Body of pancreas (tissue), 4 donors: ENCODE measurements around the gene GSS. TPM values are rescaled to one million over a fixed set of nuclear protein-coding genes. Genes with fewer than 3 reads are reported as not detected.

Source experiments
- ATAC-seq: fragments of 150-250 bp; one replicate; pipeline ENCODE4 v1.9.1; 2016
- DNase-seq, 4 donors: peaks; one replicate each; pipeline ENCODE4 v3.0.0-alpha.2; 2019
- H3K27ac ChIP-seq, 4 donors: fragments of 200-600 bp; sonication (generic); 1 replicate in 3 of 4; 2 replicates in 1 of 4; pipeline versions ENCODE4 v1.5.1 to v1.6.1; 2016 to 2019; ENCODE audit warnings: mild to moderate bottlenecking in 1 of 4, mixed read lengths in 1 of 4, moderate library complexity in 1 of 4
- H3K27me3 ChIP-seq, 2 donors: fragments of 200-600 bp; sonication (generic); one replicate each; pipeline ENCODE4 v1.6.0; 2016; ENCODE audit warnings: mild to moderate bottlenecking in 1 of 2
- H3K36me3 ChIP-seq, 2 donors: fragments of 200-600 bp; sonication (generic); replicated peaks in 1 of 2; 2 replicates each; pipeline ENCODE4 v1.5.1; 2016; ENCODE audit warnings: low read depth in 2 of 2; ENCODE audit not compliant: insufficient read depth in 1 of 2
- H3K4me1 ChIP-seq: fragments of 200-600 bp; sonication (generic); one replicate; pipeline ENCODE4 v1.6.0; 2016
- H3K4me3 ChIP-seq, 2 donors: fragments of 200-600 bp; sonication (generic); 1 replicate in 1 of 2; 2 replicates in 1 of 2; pipeline ENCODE4 v1.5.1; 2016 to 2019
- H3K9me3 ChIP-seq, 3 donors: fragments of 200-600 bp; sonication (generic); 1 replicate in 2 of 3; 2 replicates in 1 of 3; pipeline ENCODE4 v1.5.1; 2016
- POLR2A ChIP-seq, 3 donors: fragments of 450-650 bp; IDR thresholded peaks; one replicate each; pipeline ENCODE4 v1.6.1; 2016; ENCODE audit warnings: antibody characterized with exemption in 3 of 3, mild to moderate bottlenecking in 2 of 3
- WGBS, 2 donors: methylation state at CpG; one replicate each; pipeline ENCODE4 v1.1.5; 2017; 5-methylcytosine and 5-hydroxymethylcytosine counted together
- intact Hi-C: fragments of 100-400 bp; cut with DNase I; formaldehyde crosslinking; loops from one replicate; pipeline ENCODE4 v1.15.1; 2023
- total RNA-seq, 2 donors: library from RNA; depleted of rRNA; stranded (reverse); fragments of >200 nt; gene quantifications; one replicate each; pipeline ENCODE4 v1.1.0, GENCODE V29; 2016
- TF ChIP-seq, protein P1 (sequence below), 7 experiments: fragments of 450-650 bp in 4 of 7; fragments of 200-600 bp in 3 of 7; sonication (generic) in 3 of 7; IDR thresholded peaks; one replicate each; pipeline ENCODE4 v1.5.1; 2016 to 2019; ENCODE audit warnings: antibody characterized with exemption in 7 of 7

GSS gene
- total RNA-seq, 2 donors from 2014 or later, result 24.6 to 33.0 TPM

DNA sequence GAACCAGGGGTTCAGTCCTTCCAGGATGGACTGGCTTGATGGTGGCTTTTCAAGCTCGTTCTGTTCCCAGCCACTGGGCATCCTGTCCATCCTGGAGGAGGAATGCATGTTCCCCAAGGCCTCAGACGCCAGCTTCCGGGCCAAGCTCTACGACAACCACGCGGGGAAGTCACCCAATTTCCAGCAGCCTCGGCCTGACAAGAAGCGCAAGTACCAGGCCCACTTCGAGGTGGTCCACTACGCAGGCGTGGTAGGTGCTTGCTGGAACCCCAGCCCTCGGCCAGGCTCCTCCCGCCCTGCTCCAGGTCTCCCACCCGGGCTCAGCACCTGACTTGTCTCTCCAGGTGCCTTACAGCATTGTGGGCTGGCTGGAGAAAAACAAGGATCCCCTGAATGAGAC lies 34.1 kb upstream of the GSS start:
- Histone ChIP-seq H3K27me3 (peaks cover 0 to 13% of the 10 kb centered on the region in 2 donors), H3K36me3 (peaks cover 0 to 2% of the 10 kb centered on the region in 2 donors), H3K9me3 (no peaks in the 10 kb centered on the region), H3K4me1 (no peaks in the 10 kb centered on the region), H3K4me3 (no peak overlapping the region), H3K27ac (no peak overlapping the region)
- whole genome bisulfite sequencing, 2 donors, result 90 to 95% methylated on average over 10 to 14 of the region's 14 CpGs
- DNase-seq (peak in 1 of 4 donors; percentile 10), ATAC-seq (no peak)
- intact Hi-C loops, result no loop called here
- TF ChIP-seq, protein P1, sequence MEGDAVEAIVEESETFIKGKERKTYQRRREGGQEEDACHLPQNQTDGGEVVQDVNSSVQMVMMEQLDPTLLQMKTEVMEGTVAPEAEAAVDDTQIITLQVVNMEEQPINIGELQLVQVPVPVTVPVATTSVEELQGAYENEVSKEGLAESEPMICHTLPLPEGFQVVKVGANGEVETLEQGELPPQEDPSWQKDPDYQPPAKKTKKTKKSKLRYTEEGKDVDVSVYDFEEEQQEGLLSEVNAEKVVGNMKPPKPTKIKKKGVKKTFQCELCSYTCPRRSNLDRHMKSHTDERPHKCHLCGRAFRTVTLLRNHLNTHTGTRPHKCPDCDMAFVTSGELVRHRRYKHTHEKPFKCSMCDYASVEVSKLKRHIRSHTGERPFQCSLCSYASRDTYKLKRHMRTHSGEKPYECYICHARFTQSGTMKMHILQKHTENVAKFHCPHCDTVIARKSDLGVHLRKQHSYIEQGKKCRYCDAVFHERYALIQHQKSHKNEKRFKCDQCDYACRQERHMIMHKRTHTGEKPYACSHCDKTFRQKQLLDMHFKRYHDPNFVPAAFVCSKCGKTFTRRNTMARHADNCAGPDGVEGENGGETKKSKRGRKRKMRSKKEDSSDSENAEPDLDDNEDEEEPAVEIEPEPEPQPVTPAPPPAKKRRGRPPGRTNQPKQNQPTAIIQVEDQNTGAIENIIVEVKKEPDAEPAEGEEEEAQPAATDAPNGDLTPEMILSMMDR (IDR thresholded peaks at IDR 0.05), result no peak
- TF ChIP-seq POLR2A (IDR thresholded peaks at IDR 0.05), result no peak

DNA sequence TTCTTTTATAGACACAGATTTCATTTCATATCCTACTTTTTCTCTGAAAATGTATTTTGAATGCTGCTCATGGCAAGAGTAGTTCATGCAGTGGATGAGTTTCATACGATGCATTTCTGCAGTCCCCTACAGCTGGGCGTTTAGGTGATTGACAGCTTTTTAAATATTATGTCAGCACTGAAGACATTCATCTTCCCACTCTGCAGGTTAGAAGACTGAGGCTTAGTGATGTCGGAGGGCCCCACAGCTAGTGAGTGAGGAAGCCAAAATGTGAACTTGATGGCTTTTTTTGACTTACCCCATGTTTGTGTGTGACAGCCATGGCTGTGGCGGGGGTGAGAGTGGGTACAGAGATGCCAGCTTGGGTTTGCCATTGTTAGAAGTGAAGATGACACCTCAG lies 33.5 kb upstream of the GSS start:
- H3K4me3 ChIP-seq, result no peak overlapping the region
- intact Hi-C loops, result no loop called here
- no peak overlapping the region for H3K27ac ChIP-seq
- no peak for DNase-seq
- H3K4me1 ChIP-seq, result no peaks in the 10 kb centered on the region
- TF ChIP-seq, protein P1 (IDR thresholded peaks at IDR 0.05), result no peak
- no peak for TF ChIP-seq POLR2A (IDR thresholded peaks at IDR 0.05)
- no peaks in the 10 kb centered on the region for H3K9me3 ChIP-seq
- H3K27me3 ChIP-seq, result peaks cover 0 to 16% of the 10 kb centered on the region in 2 donors
- ATAC-seq, result no peak
- H3K36me3 ChIP-seq, result peaks cover 0 to 2% of the 10 kb centered on the region in 2 donors
- WGBS, 2 donors, result 84 to 85% methylated on average over 4 of the region's 4 CpGs

DNA sequence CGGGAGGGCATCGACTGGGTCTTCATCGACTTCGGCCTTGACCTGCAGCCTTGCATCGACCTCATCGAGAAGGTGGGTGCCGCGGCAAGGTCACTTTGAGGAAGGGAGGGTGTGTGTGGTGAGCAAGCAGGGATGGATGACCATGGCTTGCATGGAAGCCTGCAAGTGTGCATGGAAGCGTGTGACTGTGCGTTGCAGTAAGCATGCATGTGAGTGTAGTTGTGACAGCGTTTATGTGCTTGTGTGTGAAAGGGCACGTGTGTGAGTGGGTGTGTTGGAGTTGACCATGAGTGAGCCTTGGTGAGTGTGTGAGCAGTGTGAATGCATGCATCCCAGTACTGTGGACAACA lies 32.6 kb upstream of the GSS start:
- H3K27me3 ChIP-seq, result peaks cover 0 to 16% of the 10 kb centered on the region in 2 donors
- H3K4me1 ChIP-seq, result no peaks in the 10 kb centered on the region
- no peaks in the 10 kb centered on the region for H3K36me3 ChIP-seq
- intact Hi-C loops, result no loop called here
- H3K4me3 ChIP-seq, result no peak overlapping the region
- TF ChIP-seq, protein P1 (IDR thresholded peaks at IDR 0.05), result no peak
- no peak for TF ChIP-seq POLR2A (IDR thresholded peaks at IDR 0.05)
- no peak for ATAC-seq
- H3K9me3 ChIP-seq, result no peaks in the 10 kb centered on the region
- 59 to 64% methylated on average over 12 of the region's 12 CpGs for WGBS, 2 donors
- DNase-seq, result no peak
- no peak overlapping the region for H3K27ac ChIP-seq

DNA sequence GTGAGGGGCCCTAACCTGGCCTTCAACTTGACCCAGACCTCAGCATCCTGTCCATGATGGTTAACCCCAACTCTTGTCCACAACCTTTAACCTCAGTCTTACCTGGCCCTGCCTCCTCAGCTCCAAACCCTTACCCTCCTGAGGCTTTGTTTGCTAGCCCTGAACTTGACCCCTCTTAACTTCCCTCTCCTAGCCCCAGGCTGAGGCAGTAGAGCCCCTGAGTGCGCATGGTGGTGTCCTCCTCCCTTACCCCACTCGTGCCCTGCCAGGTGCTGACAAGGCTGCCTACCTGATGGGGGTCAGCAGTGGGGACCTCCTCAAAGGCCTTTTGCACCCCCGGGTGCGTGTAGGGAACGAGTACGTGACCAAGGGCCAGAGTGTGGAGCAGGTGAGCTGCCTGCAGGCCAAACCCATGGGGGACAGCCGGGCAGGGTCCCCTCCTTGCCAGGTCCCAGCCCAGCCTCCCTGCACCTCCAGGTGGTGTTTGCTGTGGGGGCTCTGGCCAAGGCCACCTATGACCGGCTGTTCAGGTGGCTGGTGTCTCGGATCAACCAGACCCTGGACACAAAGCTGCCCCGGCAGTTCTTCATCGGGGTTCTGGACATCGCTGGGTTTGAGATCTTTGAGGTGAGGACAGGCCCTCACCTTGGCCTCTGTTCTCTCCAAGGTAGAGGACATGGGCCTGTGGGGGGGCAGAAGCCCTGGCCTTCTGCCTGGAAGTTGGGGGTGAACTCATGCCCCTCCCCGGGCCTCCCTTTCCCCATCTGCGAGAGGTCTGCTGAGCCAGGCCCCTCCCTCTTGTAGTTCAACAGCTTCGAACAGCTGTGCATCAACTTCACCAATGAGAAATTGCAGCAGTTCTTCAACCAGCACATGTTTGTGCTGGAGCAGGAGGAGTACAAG lies 31.9 kb upstream of the GSS start:
- intact Hi-C loops, result no loop called here
- DNase-seq (no peak), ATAC-seq (no peak)
- H3K36me3 ChIP-seq, result no peaks in the 10 kb centered on the region
- H3K27ac ChIP-seq, result no peak overlapping the region
- 52 to 54% methylated on average over 11 to 15 of the region's 15 CpGs for WGBS, 2 donors
- H3K4me1 ChIP-seq, result no peaks in the 10 kb centered on the region
- TF ChIP-seq, protein P1 (IDR thresholded peaks at IDR 0.05), result no peak
- TF ChIP-seq POLR2A (IDR thresholded peaks at IDR 0.05), result no peak
- no peak overlapping the region for H3K4me3 ChIP-seq
- H3K9me3 ChIP-seq, result no peaks in the 10 kb centered on the region
- H3K27me3 ChIP-seq, result peaks cover 0 to 16% of the 10 kb centered on the region in 2 donors
